Neural crest cell (in vitro differentiated cells): ENCODE data around the gene DAB2. TPM values are rescaled to one million over a fixed set of nuclear protein-coding genes. Genes with fewer than 3 reads are reported as not detected.

ENCODE experiments used
- DNase-seq: peaks from one replicate; pipeline ENCODE4 v3.0.0; 2021; ENCODE audit warnings: low read depth, mixed read lengths, low spot score
- H3K27ac Mint-ChIP-seq: one replicate; pipeline ENCODE4 v1.8.0; 2021; ENCODE audit warnings: mild to moderate bottlenecking, mixed read lengths; ENCODE audit not compliant: unreplicated experiment
- H3K27me3 Mint-ChIP-seq: 2 replicates; pipeline ENCODE4 v1.8.0; 2021; ENCODE audit warnings: low read depth, mild to moderate bottlenecking, mixed read lengths
- H3K36me3 Mint-ChIP-seq: 2 replicates; pipeline ENCODE4 v1.8.0; 2021; ENCODE audit warnings: low read depth, mild to moderate bottlenecking, mixed read lengths
- H3K4me1 Mint-ChIP-seq: 2 replicates; pipeline ENCODE4 v1.8.0; 2021; ENCODE audit warnings: mixed read lengths
- H3K4me3 Mint-ChIP-seq: one replicate; pipeline ENCODE4 v1.8.0; 2021; ENCODE audit warnings: mild to moderate bottlenecking, mixed read lengths
- H3K9me3 Mint-ChIP-seq: 2 replicates; pipeline ENCODE4 v1.8.0; 2021; ENCODE audit warnings: mixed read lengths
- total RNA-seq: library from RNA; stranded (reverse); gene quantifications from 2 replicates; pipeline ENCODE4 v1.2.1, GENCODE V29; 2021
- TF ChIP-seq, protein P1 (sequence below): fragments of 200-600 bp; sonication (generic); conservative IDR thresholded peaks from 2 replicates; pipeline ENCODE4 v1.5.0; 2021; ENCODE audit warnings: antibody characterized with exemption, mild to moderate bottlenecking

The DAB2 gene
- total RNA-seq, 1 donor from 2014 or later: 10.1 TPM

DNA sequence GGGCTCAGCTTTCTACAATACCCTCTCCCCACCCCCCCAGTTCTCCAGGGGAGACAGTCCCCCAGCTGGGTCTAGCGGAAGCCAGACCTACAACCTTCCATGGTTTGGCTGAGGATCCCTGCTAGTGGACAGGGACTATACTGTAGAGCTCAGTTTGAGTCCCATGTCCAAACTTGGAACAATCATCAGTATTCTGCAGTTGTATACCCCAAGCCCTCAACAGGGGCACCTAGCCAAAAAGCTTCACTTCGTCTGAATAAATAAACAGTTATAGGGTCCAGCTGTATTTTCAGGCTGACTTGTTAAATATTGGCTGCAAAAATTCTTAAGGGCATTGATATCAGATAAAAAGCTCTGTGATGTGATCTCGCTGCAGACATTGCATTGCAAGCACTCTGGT, 45.1 kb downstream of the DAB2 start:
- H3K36me3 Mint-ChIP-seq: peaks cover 3% of the 10 kb centered on the region
- TF ChIP-seq, protein P1, sequence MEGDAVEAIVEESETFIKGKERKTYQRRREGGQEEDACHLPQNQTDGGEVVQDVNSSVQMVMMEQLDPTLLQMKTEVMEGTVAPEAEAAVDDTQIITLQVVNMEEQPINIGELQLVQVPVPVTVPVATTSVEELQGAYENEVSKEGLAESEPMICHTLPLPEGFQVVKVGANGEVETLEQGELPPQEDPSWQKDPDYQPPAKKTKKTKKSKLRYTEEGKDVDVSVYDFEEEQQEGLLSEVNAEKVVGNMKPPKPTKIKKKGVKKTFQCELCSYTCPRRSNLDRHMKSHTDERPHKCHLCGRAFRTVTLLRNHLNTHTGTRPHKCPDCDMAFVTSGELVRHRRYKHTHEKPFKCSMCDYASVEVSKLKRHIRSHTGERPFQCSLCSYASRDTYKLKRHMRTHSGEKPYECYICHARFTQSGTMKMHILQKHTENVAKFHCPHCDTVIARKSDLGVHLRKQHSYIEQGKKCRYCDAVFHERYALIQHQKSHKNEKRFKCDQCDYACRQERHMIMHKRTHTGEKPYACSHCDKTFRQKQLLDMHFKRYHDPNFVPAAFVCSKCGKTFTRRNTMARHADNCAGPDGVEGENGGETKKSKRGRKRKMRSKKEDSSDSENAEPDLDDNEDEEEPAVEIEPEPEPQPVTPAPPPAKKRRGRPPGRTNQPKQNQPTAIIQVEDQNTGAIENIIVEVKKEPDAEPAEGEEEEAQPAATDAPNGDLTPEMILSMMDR: no peak
- no peaks in the 10 kb centered on the region for H3K9me3 Mint-ChIP-seq
- H3K4me3 Mint-ChIP-seq: no peak overlapping the region
- H3K4me1 Mint-ChIP-seq: no peaks in the 10 kb centered on the region
- H3K27me3 Mint-ChIP-seq: no peaks in the 10 kb centered on the region
- no peak for DNase-seq
- no peak overlapping the region for H3K27ac Mint-ChIP-seq

DNA sequence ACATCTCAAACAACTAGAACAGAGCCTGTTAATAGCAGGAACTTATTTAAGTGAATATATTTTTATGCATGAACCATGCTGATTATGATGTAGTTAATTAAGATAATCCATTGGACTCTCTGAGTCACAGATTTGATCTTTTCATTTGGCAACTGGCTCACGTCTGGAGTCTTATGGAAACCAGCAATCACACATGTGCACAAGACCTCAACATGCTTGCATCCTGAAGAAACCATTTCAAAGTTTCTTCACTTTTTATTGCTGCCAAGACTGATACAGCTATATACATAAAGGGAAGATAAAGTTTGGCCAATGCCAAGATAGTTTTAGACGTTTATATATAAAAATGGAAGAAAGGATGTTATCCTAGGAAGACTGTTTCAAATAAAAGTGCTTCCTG, 47.2 kb downstream of the DAB2 start:
- no peak overlapping the region for H3K4me3 Mint-ChIP-seq
- no peaks in the 10 kb centered on the region for H3K4me1 Mint-ChIP-seq
- peaks cover 3% of the 10 kb centered on the region for H3K36me3 Mint-ChIP-seq
- H3K27ac Mint-ChIP-seq: no peak overlapping the region
- H3K27me3 Mint-ChIP-seq: no peaks in the 10 kb centered on the region
- no peak for DNase-seq
- TF ChIP-seq, protein P1: no peak
- H3K9me3 Mint-ChIP-seq: no peaks in the 10 kb centered on the region

DNA sequence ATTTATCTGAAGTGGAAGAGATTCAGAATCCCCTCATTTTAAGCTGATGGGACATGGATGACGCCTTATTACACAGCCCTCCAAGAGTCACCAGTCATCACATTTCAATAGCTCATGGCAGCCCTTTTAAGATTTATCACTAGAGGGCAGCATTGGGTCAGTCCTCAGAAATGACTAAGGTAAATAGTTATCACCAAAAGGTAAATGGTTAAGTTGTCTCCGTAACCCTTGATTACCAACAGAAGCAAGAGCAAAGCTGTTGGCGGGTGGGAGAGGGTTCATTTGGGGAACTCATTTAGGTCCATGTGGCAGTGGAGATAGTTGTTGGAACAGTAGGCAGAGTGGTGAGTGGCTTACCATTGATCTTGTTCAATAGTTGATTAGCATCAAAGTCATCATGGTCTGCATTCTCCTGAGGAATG, 48.5 kb downstream of the DAB2 start:
- H3K27ac Mint-ChIP-seq: no peak overlapping the region
- TF ChIP-seq, protein P1: peak; percentile 82

DNA sequence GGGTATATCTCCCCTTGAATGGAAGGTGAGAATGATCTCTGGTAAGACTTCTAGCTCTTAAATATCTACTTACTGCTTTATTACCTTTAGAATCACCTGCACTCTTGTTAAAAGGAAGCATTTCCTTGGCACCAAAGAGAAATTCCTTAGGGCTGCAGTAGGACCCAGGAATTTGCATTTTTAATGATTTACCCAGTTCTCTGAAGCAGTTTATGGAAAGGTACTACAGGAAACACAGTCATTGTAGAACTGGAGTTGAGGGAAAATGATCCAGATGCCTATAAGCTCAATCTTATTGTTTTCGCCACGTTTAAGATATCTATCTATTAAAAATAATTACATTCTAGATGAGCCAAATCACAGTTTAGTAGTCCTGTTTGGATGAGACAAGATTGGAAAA, 51.0 kb downstream of the DAB2 start:
- Mint-ChIP-seq H3K4me1 (no peaks in the 10 kb centered on the region), H3K9me3 (no peaks in the 10 kb centered on the region), H3K36me3 (no peaks in the 10 kb centered on the region), H3K4me3 (no peak overlapping the region), H3K27ac (no peak overlapping the region), H3K27me3 (no peaks in the 10 kb centered on the region)
- TF ChIP-seq, protein P1: no peak
- no peak for DNase-seq

More for the DNA sequence above, 48.5 kb downstream of the DAB2 start:
- no peaks in the 10 kb centered on the region for H3K4me1 Mint-ChIP-seq
- DNase-seq: peak; percentile 47
- H3K27me3 Mint-ChIP-seq: no peaks in the 10 kb centered on the region
- no peaks in the 10 kb centered on the region for H3K9me3 Mint-ChIP-seq
- peaks cover 3% of the 10 kb centered on the region for H3K36me3 Mint-ChIP-seq
- no peak overlapping the region for H3K4me3 Mint-ChIP-seq

DNA sequence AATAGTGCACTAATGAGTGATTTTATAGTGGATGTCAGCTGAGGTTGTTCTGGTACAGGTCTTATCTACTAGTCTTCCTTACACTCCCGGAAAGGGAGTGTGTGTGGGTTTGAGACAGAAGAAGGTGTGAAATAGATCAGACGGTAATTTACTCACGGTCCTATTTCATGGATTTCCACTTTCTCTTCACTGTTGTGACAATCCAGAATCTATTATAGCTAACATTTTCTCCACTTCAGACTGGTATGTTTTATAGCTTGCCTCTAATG, 53.5 kb downstream of the DAB2 start:
- DNase-seq: no peak
- H3K9me3 Mint-ChIP-seq: no peaks in the 10 kb centered on the region
- H3K27ac Mint-ChIP-seq: no peak overlapping the region
- H3K27me3 Mint-ChIP-seq: no peaks in the 10 kb centered on the region
- H3K4me1 Mint-ChIP-seq: no peaks in the 10 kb centered on the region
- no peak overlapping the region for H3K4me3 Mint-ChIP-seq
- H3K36me3 Mint-ChIP-seq: no peaks in the 10 kb centered on the region
- TF ChIP-seq, protein P1: no peak
